ENCODE results near the gene TTC34. TPM values are rescaled to one million over a fixed set of nuclear protein-coding genes. Genes with fewer than 3 reads are reported as not detected.

Gene TTC34
- total and polyA plus RNA-seq, 2 of the 4 experiments (the other 2 are of a cell fraction) = under 0.01 to 0.09 TPM

DNA sequence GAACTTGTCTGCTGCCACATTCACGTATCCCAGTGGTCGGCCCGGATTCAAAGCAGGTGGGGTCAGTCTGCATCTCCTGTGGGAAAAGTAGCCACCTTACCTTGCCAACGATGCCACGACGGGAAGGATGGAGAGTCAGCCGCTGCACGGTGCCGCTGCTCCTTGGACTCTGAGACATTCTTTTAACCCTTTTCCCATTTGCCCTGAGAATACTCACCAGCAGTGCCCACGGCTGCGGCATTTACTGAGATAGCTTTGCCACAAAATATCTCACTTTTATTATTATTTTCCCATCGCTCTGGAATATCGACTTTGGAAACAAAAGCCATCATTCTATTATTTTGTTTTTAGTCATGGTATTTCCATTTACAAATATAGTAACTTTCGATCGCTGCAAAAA is 15.3 kb upstream of the TTC34 start:
- Histone ChIP-seq H3K4me1 (ENCODE audit: control insufficient read depth, insufficient read depth, low read length) (no peaks in the 10 kb centered on the region), H3K14ac (replicated peaks; ENCODE audit: low read depth, low read length) (no peak overlapping the region), H4K5ac (ENCODE audit: low read depth, low read length) (no peak overlapping the region), H2AK9ac (replicated peaks; ENCODE audit: low read depth, low read length, poor library complexity) (no peak overlapping the region), H4K8ac (ENCODE audit: low read depth in 2 of 2, low read length in 2 of 2) (no peak overlapping the region), H3K27ac (ENCODE audit: insufficient read depth, low read length) (no peak overlapping the region), H3K79me1 (ENCODE audit: low read depth in 1 of 2, low read length in 2 of 2) (no peaks in the 10 kb centered on the region), H3K23ac (ENCODE audit: low read depth, low read length) (no peak overlapping the region), H3K9me1 (ENCODE audit: insufficient read depth, low read length) (no peaks in the 10 kb centered on the region), H3K9me3 (ENCODE audit: control insufficient read depth, insufficient read depth, low read length) (peaks cover 53% of the 10 kb centered on the region), H4K20me1 (ENCODE audit: insufficient read depth, low read length) (no peaks in the 10 kb centered on the region), H2BK20ac (ENCODE audit: low read depth, low read length) (no peak overlapping the region), H2AK5ac (ENCODE audit: low read depth, low read length) (no peak overlapping the region), H4K91ac (ENCODE audit: insufficient read depth, low read depth, low read length) (no peak overlapping the region), H3K18ac (ENCODE audit: low read depth, low read length) (no peak overlapping the region), H2BK15ac (ENCODE audit: low read depth, low read length) (no peak overlapping the region), H2BK120ac (ENCODE audit: low read depth, low read length) (no peak overlapping the region), H3K36me3 (ENCODE audit: control insufficient read depth, insufficient read depth, low read length) (no peaks in the 10 kb centered on the region), H3K9ac (ENCODE audit: low read depth, low read length) (no peak overlapping the region), H3K4me3 (ENCODE audit: insufficient read depth, low read depth, low read length) (no peak overlapping the region), H3K56ac (ENCODE audit: extremely low read depth, insufficient read depth, low read length) (no peak overlapping the region), H2AFZ (replicated peaks; ENCODE audit: low read length, poor library complexity) (no peak overlapping the region), H3K27me3 (ENCODE audit: control insufficient read depth, insufficient read depth, low read length) (no peaks in the 10 kb centered on the region), H3K4ac (ENCODE audit: low read depth, low read length) (no peak overlapping the region), H3K4me2 (ENCODE audit: low read depth, low read length) (no peak overlapping the region), H2BK5ac (ENCODE audit: low read depth, low read length, poor library complexity, severe bottlenecking) (no peak overlapping the region)
- no peak for ATAC-seq (ENCODE audit: low read depth)
- no TSS peak for BruUV-seq (replicated peaks)
- intact Hi-C loops (cut with micrococcal nuclease) (no loop called here), in situ Hi-C loops (cut with MboI; ENCODE audit: low sequenced_read_pairs) (no loop called here), dilution Hi-C loops (cut with HindIII; ENCODE audit: low sequenced_read_pairs, unreplicated experiment) (no loop called here)
- TF ChIP-seq CEBPB (IDR thresholded peaks at IDR 0.05; ENCODE audit: low read depth, low read length) (no peak), CHD1 (IDR thresholded peaks at IDR 0.05; ENCODE audit: low read depth, low read length) (no peak), RAD21 (IDR thresholded peaks at IDR 0.05; ENCODE audit: low read length) (no peak), BHLHE40 (IDR thresholded peaks at IDR 0.05; ENCODE audit: low read depth, low read length) (no peak), POLR2A (IDR thresholded peaks at IDR 0.05; ENCODE audit: low read depth, low read length) (no peak), FOS (IDR thresholded peaks at IDR 0.05; ENCODE audit: low read depth, low read length) (no peak), RCOR1 (IDR thresholded peaks at IDR 0.05; ENCODE audit: insufficient replicate concordance, low read length) (no peak), MAZ (IDR thresholded peaks at IDR 0.05; ENCODE audit: borderline replicate concordance, low read depth, low read length) (no peak)
- TF ChIP-seq, protein P1, sequence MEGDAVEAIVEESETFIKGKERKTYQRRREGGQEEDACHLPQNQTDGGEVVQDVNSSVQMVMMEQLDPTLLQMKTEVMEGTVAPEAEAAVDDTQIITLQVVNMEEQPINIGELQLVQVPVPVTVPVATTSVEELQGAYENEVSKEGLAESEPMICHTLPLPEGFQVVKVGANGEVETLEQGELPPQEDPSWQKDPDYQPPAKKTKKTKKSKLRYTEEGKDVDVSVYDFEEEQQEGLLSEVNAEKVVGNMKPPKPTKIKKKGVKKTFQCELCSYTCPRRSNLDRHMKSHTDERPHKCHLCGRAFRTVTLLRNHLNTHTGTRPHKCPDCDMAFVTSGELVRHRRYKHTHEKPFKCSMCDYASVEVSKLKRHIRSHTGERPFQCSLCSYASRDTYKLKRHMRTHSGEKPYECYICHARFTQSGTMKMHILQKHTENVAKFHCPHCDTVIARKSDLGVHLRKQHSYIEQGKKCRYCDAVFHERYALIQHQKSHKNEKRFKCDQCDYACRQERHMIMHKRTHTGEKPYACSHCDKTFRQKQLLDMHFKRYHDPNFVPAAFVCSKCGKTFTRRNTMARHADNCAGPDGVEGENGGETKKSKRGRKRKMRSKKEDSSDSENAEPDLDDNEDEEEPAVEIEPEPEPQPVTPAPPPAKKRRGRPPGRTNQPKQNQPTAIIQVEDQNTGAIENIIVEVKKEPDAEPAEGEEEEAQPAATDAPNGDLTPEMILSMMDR (conservative IDR thresholded peaks at IDR 0.05; ENCODE audit: low read depth, low read length) = no peak
- TF ChIP-seq, protein P2, sequence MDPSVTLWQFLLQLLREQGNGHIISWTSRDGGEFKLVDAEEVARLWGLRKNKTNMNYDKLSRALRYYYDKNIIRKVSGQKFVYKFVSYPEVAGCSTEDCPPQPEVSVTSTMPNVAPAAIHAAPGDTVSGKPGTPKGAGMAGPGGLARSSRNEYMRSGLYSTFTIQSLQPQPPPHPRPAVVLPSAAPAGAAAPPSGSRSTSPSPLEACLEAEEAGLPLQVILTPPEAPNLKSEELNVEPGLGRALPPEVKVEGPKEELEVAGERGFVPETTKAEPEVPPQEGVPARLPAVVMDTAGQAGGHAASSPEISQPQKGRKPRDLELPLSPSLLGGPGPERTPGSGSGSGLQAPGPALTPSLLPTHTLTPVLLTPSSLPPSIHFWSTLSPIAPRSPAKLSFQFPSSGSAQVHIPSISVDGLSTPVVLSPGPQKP (IDR thresholded peaks at IDR 0.05; ENCODE audit: borderline replicate concordance, low read depth, low read length) = no peak
- ChIA-PET POLR2A (ENCODE audit: unreplicated experiment) (no interaction called here), CTCF (no interaction called here)
- DNase-seq = no peak
- WGBS, 2 experiments (ENCODE audit: extremely low coverage in 2 of 2, insufficient read length in 1 of 2) = 84% methylated on average over 5 of the region's 15 CpGs; no CpG with 5 or more reads in 1 of the 2 experiments
